ENCODE data around the gene MINK1.
"Not testable (repeated sequence)": the region's sequence is repeated elsewhere in the genome, so short reads cannot be mapped to it uniquely, and the experiment has no call there.

The MINK1 gene

GRCh38 chr17:4850246-4850645, 17.1 kb downstream of the MINK1 start:
- DNase-seq = no peak

- DNase-seq = no peak
Measured at GRCh38 chr17:4851084-4851483, 17.9 kb downstream of the MINK1 start.

- no peak for DNase-seq
Measured at GRCh38 chr17:4852567-4853207, 19.5 kb downstream of the MINK1 start.

GRCh38 chr17:4853208-4853671, 20.1 kb downstream of the MINK1 start:
- DNase-seq = no peak

- no peak for DNase-seq
Measured at GRCh38 chr17:4854111-4854681, 21.1 kb downstream of the MINK1 start.

- no peak for DNase-seq
Measured at GRCh38 chr17:4856271-4856936, 23.3 kb downstream of the MINK1 start.

GRCh38 chr17:4856937-4857314, 23.8 kb downstream of the MINK1 start:
- no peak for DNase-seq

- not testable (repeated sequence) for DNase-seq
Measured at GRCh38 chr17:4857347-4857746, 24.2 kb downstream of the MINK1 start.

GRCh38 chr17:4858068-4858881, 25.1 kb downstream of the MINK1 start:
- DNase-seq = no peak

GRCh38 chr17:4858882-4859260, 25.7 kb downstream of the MINK1 start:
- DNase-seq = no peak

GRCh38 chr17:4859816-4860625, 26.9 kb downstream of the MINK1 start:
- DNase-seq = no peak

GRCh38 chr17:4860651-4861050, 27.5 kb downstream of the MINK1 start:
- no peak for DNase-seq

- no peak for DNase-seq
Measured at GRCh38 chr17:4861052-4861451, 27.9 kb downstream of the MINK1 start.

GRCh38 chr17:4862720-4863119, 29.6 kb downstream of the MINK1 start:
- DNase-seq = no peak

GRCh38 chr17:4863321-4863720, 30.2 kb downstream of the MINK1 start:
- DNase-seq = no peak

GRCh38 chr17:4867535-4867934, 34.4 kb downstream of the MINK1 start:
- not testable (repeated sequence) for DNase-seq

- not testable (repeated sequence) for DNase-seq
Measured at GRCh38 chr17:4869058-4869998, 36.2 kb downstream of the MINK1 start.

GRCh38 chr17:4870855-4871254, 37.7 kb downstream of the MINK1 start:
- DNase-seq = no peak

GRCh38 chr17:4872786-4873185, 39.6 kb downstream of the MINK1 start:
- no peak for DNase-seq

- DNase-seq = no peak
Measured at GRCh38 chr17:4877089-4877488, 43.9 kb downstream of the MINK1 start.

GRCh38 chr17:4879601-4880000, 46.5 kb downstream of the MINK1 start:
- DNase-seq = no peak

Data from activated CD8-positive, alpha-beta memory T cell treated with anti-CD3 and anti-CD28 coated beads, Interleukin-2, amount 50 U/mL, for 4 hours (primary cell).